GM06990 (cell line): ENCODE results near the gene ATP6V0B.

Source experiments
- DNase-seq: peaks from one replicate; pipeline ENCODE4 v3.0.0-alpha.2; 2011; ENCODE audit not compliant: insufficient read length; ENCODE audit errors: extremely low read depth
- H3K27me3 ChIP-seq: replicated peaks from 2 replicates; pipeline ENCODE4 v1.6.0; 2011; ENCODE audit warnings: low read length; ENCODE audit not compliant: control insufficient read depth, insufficient read depth
- H3K36me3 ChIP-seq: 2 replicates; pipeline ENCODE4 v1.5.1; 2011; ENCODE audit warnings: low read length; ENCODE audit not compliant: control insufficient read depth, insufficient read depth
- H3K4me3 ChIP-seq: replicated peaks from 2 replicates; pipeline ENCODE4 v1.5.1; 2011; ENCODE audit warnings: low read depth, mild to moderate bottlenecking, control low read depth, low read length
- CTCF ChIP-seq: IDR thresholded peaks from 2 replicates; pipeline ENCODE4 v1.5.1; 2011; ENCODE audit warnings: low read length, control low read depth, mild to moderate bottlenecking, inconsistent platforms; ENCODE audit not compliant: insufficient read depth, poor library complexity, severe bottlenecking

The ATP6V0B gene

GRCh38 chr1:43956234-43956633 lies 18.5 kb upstream of the ATP6V0B start:
- H3K27me3 ChIP-seq, result no peaks in the 10 kb centered on the region
- no peak for TF ChIP-seq CTCF
- H3K36me3 ChIP-seq, result peaks cover 8% of the 10 kb centered on the region
- no peak for DNase-seq
- no peak overlapping the region for H3K4me3 ChIP-seq

GRCh38 chr1:43957407-43958040 lies 17.2 kb upstream of the ATP6V0B start:
- Histone ChIP-seq H3K36me3 (peaks cover 11% of the 10 kb centered on the region), H3K27me3 (no peaks in the 10 kb centered on the region), H3K4me3 (no peak overlapping the region)
- TF ChIP-seq CTCF, result no peak
- DNase-seq, result no peak

GRCh38 chr1:43958351-43959255 lies 16.2 kb upstream of the ATP6V0B start:
- DNase-seq, result no peak
- Histone ChIP-seq H3K4me3 (no peak overlapping the region), H3K27me3 (no peaks in the 10 kb centered on the region), H3K36me3 (peaks cover 13% of the 10 kb centered on the region)
- no peak for TF ChIP-seq CTCF

- no peak for TF ChIP-seq CTCF
- Histone ChIP-seq H3K27me3 (no peaks in the 10 kb centered on the region), H3K4me3 (no peak overlapping the region), H3K36me3 (peaks cover 17% of the 10 kb centered on the region)
- DNase-seq, result no peak
Measured at GRCh38 chr1:43960798-43961197, 14.0 kb upstream of the ATP6V0B start.

- no peaks in the 10 kb centered on the region for H3K27me3 ChIP-seq
- TF ChIP-seq CTCF, result no peak
- no peak for DNase-seq
- H3K36me3 ChIP-seq, result peaks cover 18% of the 10 kb centered on the region
- no peak overlapping the region for H3K4me3 ChIP-seq
Measured at GRCh38 chr1:43961692-43962091, 13.1 kb upstream of the ATP6V0B start.
